Measurements from ENCODE around the gene GPD2.
"Not testable (repeated sequence)": the region's sequence is repeated elsewhere in the genome, so short reads cannot be mapped to it uniquely, and the experiment has no call there.

The GPD2 gene

DNA sequence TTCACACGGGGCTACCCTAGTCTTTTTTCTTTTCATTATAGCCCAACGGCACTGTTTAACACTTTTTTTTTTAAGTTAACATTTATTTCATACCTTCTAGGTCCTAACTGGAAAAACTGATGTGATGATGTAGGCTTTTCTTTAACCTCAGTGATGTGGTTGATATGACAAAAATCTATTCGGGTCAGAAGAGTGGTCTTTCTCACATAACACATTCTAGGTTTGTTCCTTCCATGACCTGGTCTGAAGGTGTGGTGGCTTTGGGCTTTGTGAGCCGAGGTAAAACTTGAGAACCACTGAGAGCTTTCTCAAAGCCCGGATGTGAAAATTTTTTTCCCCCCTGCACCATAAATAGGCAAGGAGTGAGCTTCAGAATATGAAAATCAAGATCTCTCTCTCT lies 44.2 kb downstream of the GPD2 start:
- no peak for DNase-seq

- no peak for DNase-seq
Observed at GRCh38 chr2:156481312-156481711, 45.1 kb downstream of the GPD2 start.

- DNase-seq = no peak
Observed at GRCh38 chr2:156483741-156484173, 47.6 kb downstream of the GPD2 start.

GRCh38 chr2:156486147-156486546 lies 50.0 kb downstream of the GPD2 start:
- DNase-seq = no peak

DNA sequence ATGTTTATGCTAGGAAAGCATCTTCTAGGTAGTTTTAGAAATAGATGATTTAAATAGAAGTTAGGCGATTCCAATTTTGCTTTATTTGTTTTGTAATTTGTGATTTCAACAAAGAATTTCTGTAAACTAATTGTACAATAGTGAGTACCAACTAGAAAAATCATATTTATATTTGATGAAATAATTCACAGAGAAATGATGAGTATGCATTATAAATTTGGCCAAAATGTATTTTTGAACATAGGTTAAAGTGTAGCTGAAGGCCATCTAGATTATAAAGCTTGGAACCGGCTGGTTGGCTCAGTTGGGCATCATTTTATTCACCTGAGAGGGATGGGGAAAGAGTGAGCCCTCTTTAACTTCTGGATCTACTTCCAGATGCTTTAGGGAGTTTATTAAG lies 50.4 kb downstream of the GPD2 start:
- DNase-seq = no peak

- DNase-seq = no peak
Observed at GRCh38 chr2:156489195-156489594, 53.0 kb downstream of the GPD2 start.

DNA sequence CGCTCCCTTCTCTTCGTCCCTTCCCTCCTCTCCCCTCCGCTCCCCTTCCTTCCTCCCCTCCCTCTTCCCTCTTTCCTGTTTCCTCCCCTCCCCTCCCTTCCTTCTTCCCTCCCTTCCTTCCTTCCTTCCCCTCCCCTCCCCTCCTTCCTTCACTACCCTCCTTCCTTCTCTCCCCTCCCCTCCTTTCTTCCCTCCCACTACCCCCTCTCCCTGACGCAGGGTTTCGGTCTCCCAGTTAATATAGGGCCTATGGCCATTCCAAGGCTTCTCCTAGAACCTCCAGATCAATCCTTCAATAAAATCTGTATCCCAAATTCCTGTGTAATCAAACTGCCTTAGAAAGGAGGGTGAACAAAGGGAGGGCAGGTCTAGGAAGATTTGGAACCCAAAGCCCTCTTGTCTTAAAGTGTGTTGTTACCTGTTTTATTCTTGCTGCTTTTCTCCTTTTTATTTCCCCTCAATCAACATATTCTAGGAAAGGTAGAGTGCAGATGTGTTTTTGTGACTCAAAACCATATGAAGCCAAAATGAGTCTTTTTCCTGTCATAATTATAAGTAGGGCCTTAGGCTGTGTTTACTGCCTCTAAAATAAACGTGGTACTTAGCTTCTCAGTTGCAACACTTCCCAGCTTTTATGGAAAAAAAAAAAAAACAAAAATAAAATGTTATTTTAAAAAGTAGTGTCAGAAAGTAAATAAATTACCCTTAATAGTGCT lies 53.7 kb downstream of the GPD2 start:
- DNase-seq = no peak

DNA sequence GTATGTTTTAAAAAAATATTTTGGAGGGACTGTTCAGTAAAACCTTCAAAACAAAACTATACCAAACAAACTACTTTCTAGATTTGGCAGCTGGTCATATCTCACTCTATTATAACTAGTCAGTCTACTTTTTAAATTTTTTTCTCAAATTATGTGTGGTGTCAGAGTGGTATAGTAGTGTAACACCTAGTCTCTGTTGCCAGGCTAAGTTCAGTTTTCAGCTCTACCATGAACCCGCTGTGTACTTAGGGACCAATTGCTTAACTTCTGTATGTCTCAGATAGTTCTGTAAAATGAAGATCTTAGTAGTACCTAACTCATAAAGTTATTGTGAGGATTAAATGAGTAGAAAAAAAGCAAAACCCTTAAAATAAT lies 54.3 kb downstream of the GPD2 start:
- DNase-seq = no peak

DNA sequence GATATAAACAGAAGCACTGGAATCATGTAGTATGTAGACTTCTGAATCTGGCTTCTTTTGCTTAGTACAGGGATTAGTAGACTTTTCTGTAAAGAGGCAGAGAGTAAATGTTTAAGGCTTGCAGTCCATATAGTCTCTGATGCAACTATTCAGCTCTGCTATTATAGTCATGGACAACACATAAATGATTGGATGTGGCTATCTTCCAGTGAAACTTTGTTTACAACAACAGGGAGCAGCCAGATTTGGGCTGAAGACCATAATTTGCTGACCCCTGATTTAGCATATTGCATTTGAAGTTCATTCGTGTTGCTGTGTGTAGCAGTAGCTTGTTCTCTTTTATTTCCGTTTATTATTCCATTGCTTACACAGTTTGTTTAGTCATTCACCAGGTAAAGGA lies 55.0 kb downstream of the GPD2 start:
- no peak for DNase-seq

DNA sequence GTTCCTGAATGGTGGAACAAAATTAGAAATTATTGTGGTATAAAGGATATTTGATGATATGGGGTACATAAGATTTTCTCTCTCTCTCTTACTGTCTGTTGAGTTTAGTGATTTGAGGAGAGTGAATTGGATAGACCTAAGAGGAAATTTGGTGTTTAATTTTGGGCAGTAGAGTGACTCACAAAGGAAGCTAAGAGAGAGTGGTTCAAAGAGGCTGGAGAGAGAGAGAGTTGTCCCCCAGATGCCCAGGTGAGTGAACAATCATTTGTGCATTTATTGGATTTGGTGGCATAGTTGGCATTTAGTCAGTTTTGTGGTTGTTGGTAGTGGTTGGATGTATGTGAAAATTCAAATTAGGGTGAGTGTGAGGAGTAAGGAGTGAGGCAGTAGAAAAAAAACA lies 56.8 kb downstream of the GPD2 start:
- DNase-seq = no peak

DNA sequence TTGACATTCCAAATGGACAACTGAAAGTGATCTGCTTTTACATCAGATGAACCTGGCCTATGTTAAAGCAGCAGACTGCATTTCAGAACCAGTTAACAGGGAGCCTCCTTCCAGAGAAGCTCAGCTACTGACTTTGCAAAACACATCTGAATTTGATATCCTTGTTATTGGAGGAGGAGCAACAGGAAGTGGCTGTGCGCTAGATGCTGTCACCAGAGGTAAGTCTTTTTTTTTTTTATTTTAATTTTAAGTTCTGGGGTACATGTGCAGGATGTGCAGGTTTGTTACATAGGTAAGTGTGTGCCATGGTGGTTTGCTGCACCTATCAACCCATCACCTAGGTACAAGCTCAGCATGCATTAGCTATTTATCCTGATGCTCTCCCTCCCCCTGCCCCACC lies 59.8 kb downstream of the GPD2 start:
- DNase-seq = not testable (repeated sequence)

DNA sequence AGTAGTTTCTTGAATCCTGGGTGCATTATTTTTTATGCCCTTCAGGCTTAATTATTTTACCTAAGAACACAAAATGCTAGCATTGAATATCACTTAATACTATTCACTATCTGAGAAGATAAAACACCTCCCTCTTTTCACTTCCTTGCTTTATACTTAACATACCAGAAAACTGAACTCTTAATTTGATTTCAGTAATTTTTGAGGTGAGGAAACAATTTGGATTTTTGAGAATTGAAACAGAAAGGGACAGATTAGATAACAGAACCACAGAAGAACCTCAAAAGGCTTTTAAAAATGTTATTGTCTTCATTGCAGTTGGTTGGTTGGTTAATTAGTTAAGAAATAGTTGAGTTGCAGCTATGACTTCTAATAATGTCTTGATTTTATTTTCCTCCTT lies 69.5 kb downstream of the GPD2 start:
- DNase-seq = no peak

GRCh38 chr2:156511122-156511521 lies 74.9 kb downstream of the GPD2 start:
- no peak for DNase-seq

- no peak for DNase-seq
Observed at GRCh38 chr2:156511803-156512202, 75.6 kb downstream of the GPD2 start.

- DNase-seq = no peak
Observed at GRCh38 chr2:156512451-156512850, 76.3 kb downstream of the GPD2 start.

DNA sequence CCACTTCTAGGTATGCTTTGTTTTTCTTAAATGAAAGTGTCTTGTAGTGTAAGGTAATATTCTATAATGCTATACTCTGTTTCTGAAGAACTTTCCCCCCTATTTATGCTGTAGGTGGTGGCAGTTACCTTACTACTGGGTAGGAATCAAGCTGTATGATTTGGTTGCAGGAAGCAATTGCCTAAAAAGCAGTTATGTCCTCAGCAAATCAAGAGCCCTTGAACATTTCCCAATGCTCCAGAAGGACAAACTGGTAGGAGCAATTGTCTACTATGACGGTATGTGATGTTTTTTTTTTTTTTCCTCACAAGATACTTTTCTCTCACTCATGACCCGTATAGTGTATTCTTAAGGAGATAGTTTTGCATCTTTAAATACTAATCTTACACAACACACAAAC lies 77.0 kb downstream of the GPD2 start:
- DNase-seq = no peak

GRCh38 chr2:156517419-156517818 lies 81.2 kb downstream of the GPD2 start:
- no peak for DNase-seq

- DNase-seq = no peak
Observed at GRCh38 chr2:156518138-156518537, 82.0 kb downstream of the GPD2 start.

- no peak for DNase-seq
Observed at GRCh38 chr2:156522864-156523440, 86.8 kb downstream of the GPD2 start.

- DNase-seq = no peak
Observed at GRCh38 chr2:156526950-156527636, 90.9 kb downstream of the GPD2 start.

DNA sequence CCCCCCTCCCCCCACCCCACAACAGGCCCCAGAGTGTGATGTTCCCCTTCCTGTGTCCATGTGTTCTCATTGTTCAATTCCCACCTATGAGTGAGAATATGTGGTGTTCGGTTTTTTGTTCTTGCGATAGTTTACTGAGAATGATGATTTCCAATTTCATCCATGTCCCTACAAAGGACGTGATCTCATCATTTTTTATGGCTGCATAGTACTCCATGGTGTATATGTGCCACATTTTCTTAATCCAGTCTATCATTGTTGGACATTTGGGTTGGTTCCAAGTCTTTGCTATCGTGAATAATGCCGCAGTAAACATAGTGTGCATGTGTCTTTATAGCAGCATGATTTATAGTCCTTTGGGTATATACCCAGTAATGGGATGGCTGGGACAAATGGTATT lies 92.4 kb downstream of the GPD2 start:
- DNase-seq = not testable (repeated sequence)

- no peak for DNase-seq
Observed at GRCh38 chr2:156532989-156533388, 96.8 kb downstream of the GPD2 start.

GRCh38 chr2:156536534-156536933 lies 100.4 kb downstream of the GPD2 start:
- DNase-seq = no peak

- DNase-seq = no peak
Observed at GRCh38 chr2:156537141-156537540, 101.0 kb downstream of the GPD2 start.

Measured in activated CD8-positive, alpha-beta memory T cell treated with anti-CD3 and anti-CD28 coated beads, Interleukin-2, amount 50 U/mL, for 48 hours (primary cell).